OCI-LY1 (cell line): ENCODE measurements around the gene MYL9.

ENCODE experiments used
- CTCF ChIP-seq: fragments of 200-600 bp; sonication (generic), shearing (Covaris generic); IDR thresholded peaks from 2 replicates; pipeline ENCODE4 v1.5.1; 2017; ENCODE audit warnings: mild to moderate bottlenecking, antibody characterized with exemption, low read length, moderate library complexity, mixed read lengths
- EZH2 ChIP-seq: fragments of 200-600 bp; sonication (generic), shearing (Covaris generic); IDR thresholded peaks from 2 replicates; pipeline ENCODE4 v1.8.0; 2017; ENCODE audit warnings: borderline replicate concordance, mixed run types, mild to moderate bottlenecking, antibody characterized with exemption, low read length, moderate library complexity, mixed read lengths

DNA sequence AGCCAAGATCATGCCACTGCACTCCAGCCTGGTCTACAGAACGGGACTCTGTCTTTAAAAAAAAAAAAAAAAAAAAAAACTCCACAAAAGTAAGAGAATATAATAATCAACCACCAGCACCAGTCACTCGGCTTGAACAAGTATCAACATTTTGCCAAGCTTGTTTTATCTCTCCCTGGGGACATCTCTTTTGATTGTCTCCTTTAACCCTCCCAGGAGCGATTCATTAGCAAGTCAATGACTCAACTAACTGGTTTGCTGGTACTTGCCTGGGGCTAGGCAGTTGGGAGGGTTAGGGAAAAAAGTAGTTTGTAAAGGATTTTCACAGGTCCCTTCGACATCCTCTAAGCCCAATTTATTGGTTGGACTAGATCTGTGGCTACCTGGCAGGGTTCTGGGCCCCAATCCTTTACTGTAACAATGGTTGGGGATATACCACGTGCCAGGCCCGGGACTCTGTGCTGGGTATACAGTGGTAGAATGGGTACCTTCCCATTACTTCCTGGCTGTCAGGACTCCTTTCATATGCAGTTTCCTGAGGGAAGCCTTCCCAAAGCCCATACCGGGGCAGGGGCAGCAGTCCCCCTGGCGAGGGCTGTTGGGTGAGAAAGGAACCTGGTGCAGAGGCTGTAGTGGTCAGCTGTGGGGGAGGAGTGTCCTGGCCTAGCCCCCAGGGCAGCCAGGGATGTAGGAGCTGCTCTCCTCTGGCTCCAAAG is 44.2 kb downstream of the MYL9 start:
- TF ChIP-seq EZH2 (no peak), CTCF (no peak)
